ENCODE data around the gene TECPR1.
A peak's percentile ranks its signal among the peaks of the same experiment; 100 is the strongest.

Gene TECPR1

GRCh38 chr7:98285157-98286092 is 33.4 kb upstream of the TECPR1 start:
- no peak for DNase-seq (ENCODE audit: extremely low read depth in 1 of 2, low read depth in 1 of 2)

GRCh38 chr7:98284335-98285036 is 32.5 kb upstream of the TECPR1 start:
- DNase-seq (ENCODE audit: extremely low read depth in 1 of 2, low read depth in 1 of 2), result no peak

GRCh38 chr7:98283887-98284222 is 31.8 kb upstream of the TECPR1 start:
- no peak for DNase-seq (ENCODE audit: extremely low read depth in 1 of 2, low read depth in 1 of 2)

- no peak for DNase-seq (ENCODE audit: extremely low read depth in 1 of 2, low read depth in 1 of 2)
Observed at GRCh38 chr7:98283127-98283886, 31.3 kb upstream of the TECPR1 start.

GRCh38 chr7:98282703-98283102 is 30.7 kb upstream of the TECPR1 start:
- DNase-seq (ENCODE audit: extremely low read depth in 1 of 2, low read depth in 1 of 2), result no peak

GRCh38 chr7:98281757-98282606 is 29.9 kb upstream of the TECPR1 start:
- DNase-seq (ENCODE audit: extremely low read depth in 1 of 2, low read depth in 1 of 2), result no peak

- peak; percentile 74 to 83 for DNase-seq (ENCODE audit: extremely low read depth in 1 of 2, low read depth in 1 of 2)
Observed at GRCh38 chr7:98280791-98281756, 29.0 kb upstream of the TECPR1 start, which contains the start of gene BRI3. TSS of gene BRI3 (plus strand) at chr7:98281686. CDS start at chr7:98281796, 110 bp downstream.

GRCh38 chr7:98280296-98280695 is 28.3 kb upstream of the TECPR1 start:
- DNase-seq (ENCODE audit: extremely low read depth in 1 of 2, low read depth in 1 of 2), result no peak

- DNase-seq (ENCODE audit: extremely low read depth in 1 of 2, low read depth in 1 of 2), result no peak
Observed at GRCh38 chr7:98278936-98279335, 26.9 kb upstream of the TECPR1 start.

- DNase-seq (ENCODE audit: extremely low read depth in 1 of 2, low read depth in 1 of 2), result no peak
Observed at GRCh38 chr7:98278408-98278807, 26.4 kb upstream of the TECPR1 start.

GRCh38 chr7:98276241-98276761 is 24.3 kb upstream of the TECPR1 start:
- DNase-seq (ENCODE audit: extremely low read depth in 1 of 2, low read depth in 1 of 2), result no peak

- DNase-seq (ENCODE audit: extremely low read depth in 1 of 2, low read depth in 1 of 2), result no peak
Observed at GRCh38 chr7:98267303-98267702, 15.3 kb upstream of the TECPR1 start.

- no peak for DNase-seq (ENCODE audit: extremely low read depth in 1 of 2, low read depth in 1 of 2)
Observed at GRCh38 chr7:98266840-98267239, 14.8 kb upstream of the TECPR1 start.

GRCh38 chr7:98265841-98266271 is 13.8 kb upstream of the TECPR1 start:
- DNase-seq (ENCODE audit: extremely low read depth in 1 of 2, low read depth in 1 of 2), result no peak

GRCh38 chr7:98257701-98258100 is 5.7 kb upstream of the TECPR1 start:
- no peak for DNase-seq (ENCODE audit: extremely low read depth in 1 of 2, low read depth in 1 of 2)

- no peak for DNase-seq (ENCODE audit: extremely low read depth in 1 of 2, low read depth in 1 of 2)
Observed at GRCh38 chr7:98256431-98256830, 4.4 kb upstream of the TECPR1 start.

GRCh38 chr7:98254951-98255610 is 3.0 kb upstream of the TECPR1 start:
- DNase-seq (ENCODE audit: extremely low read depth in 1 of 2, low read depth in 1 of 2), result no peak

GRCh38 chr7:98254516-98254915 is 2.5 kb upstream of the TECPR1 start:
- DNase-seq (ENCODE audit: extremely low read depth in 1 of 2, low read depth in 1 of 2), result no peak

All from stimulated activated CD8-positive, alpha-beta memory T cell treated with anti-CD3 and anti-CD28 coated beads, Interleukin-7, amount 100 ng/mL, for 48 hours (primary cell).